Measurements from ENCODE around the gene WDR82. TPM values are rescaled to one million over a fixed set of nuclear protein-coding genes. Genes with fewer than 3 reads are reported as not detected.

Gene WDR82
- total RNA-seq (2014; rRNA removed; shearing (Covaris generic); ENCODE audit: low replicate concordance) = 27.6 and 40.0 TPM in 2 replicates

GRCh38 chr3:52278510-52279069 lies at the start of gene WDR82:
WDR82 (minus strand) TSS chr3:52278649; CDS start chr3:52278361, 288 bp downstream.
- Histone ChIP-seq H3K36me3 (peaks cover 9% of the 10 kb centered on the region), H3K9me3 (no peaks in the 10 kb centered on the region), H3K27me3 (no peaks in the 10 kb centered on the region), H3K4me3 (peak within 1 kb of the TSS; percentile 83)
- DNase-seq = peak; percentile 95

- no peaks in the 10 kb centered on the region for H3K36me3 ChIP-seq
- DNase-seq = no peak
- H3K9me3 ChIP-seq = no peaks in the 10 kb centered on the region
- no peaks in the 10 kb centered on the region for H3K27me3 ChIP-seq
- no peak overlapping the region for H3K4me3 ChIP-seq
Observed at GRCh38 chr3:52327486-52328290, 49.2 kb upstream of the WDR82 start.

- no peaks in the 10 kb centered on the region for H3K27me3 ChIP-seq
- DNase-seq = no peak
- no peaks in the 10 kb centered on the region for H3K9me3 ChIP-seq
- no peak overlapping the region for H3K4me3 ChIP-seq
- H3K36me3 ChIP-seq = no peaks in the 10 kb centered on the region
Observed at GRCh38 chr3:52326976-52327375, 48.5 kb upstream of the WDR82 start.

- Histone ChIP-seq H3K36me3 (no peaks in the 10 kb centered on the region), H3K9me3 (no peaks in the 10 kb centered on the region), H3K27me3 (no peaks in the 10 kb centered on the region), H3K4me3 (no peak overlapping the region)
- no peak for DNase-seq
Observed at GRCh38 chr3:52325686-52326085, 47.2 kb upstream of the WDR82 start.

- Histone ChIP-seq H3K4me3 (no peak overlapping the region), H3K27me3 (no peaks in the 10 kb centered on the region), H3K9me3 (no peaks in the 10 kb centered on the region), H3K36me3 (no peaks in the 10 kb centered on the region)
- DNase-seq = no peak
Observed at GRCh38 chr3:52324676-52325075, 46.2 kb upstream of the WDR82 start.

GRCh38 chr3:52323526-52324295 lies 45.3 kb upstream of the WDR82 start:
- Histone ChIP-seq H3K9me3 (no peaks in the 10 kb centered on the region), H3K4me3 (no peak overlapping the region), H3K36me3 (no peaks in the 10 kb centered on the region), H3K27me3 (no peaks in the 10 kb centered on the region)
- DNase-seq = no peak

GRCh38 chr3:52322466-52322865 lies 44.0 kb upstream of the WDR82 start:
- Histone ChIP-seq H3K27me3 (no peaks in the 10 kb centered on the region), H3K4me3 (no peak overlapping the region), H3K36me3 (no peaks in the 10 kb centered on the region), H3K9me3 (no peaks in the 10 kb centered on the region)
- no peak for DNase-seq

- no peaks in the 10 kb centered on the region for H3K9me3 ChIP-seq
- DNase-seq = no peak
- no peak overlapping the region for H3K4me3 ChIP-seq
- H3K36me3 ChIP-seq = no peaks in the 10 kb centered on the region
- H3K27me3 ChIP-seq = no peaks in the 10 kb centered on the region
Observed at GRCh38 chr3:52321481-52321880, 43.0 kb upstream of the WDR82 start.

GRCh38 chr3:52319921-52320595 lies 41.6 kb upstream of the WDR82 start:
- no peak overlapping the region for H3K4me3 ChIP-seq
- H3K36me3 ChIP-seq = no peaks in the 10 kb centered on the region
- no peaks in the 10 kb centered on the region for H3K27me3 ChIP-seq
- DNase-seq = no peak
- H3K9me3 ChIP-seq = no peaks in the 10 kb centered on the region

GRCh38 chr3:52318186-52318816 lies 39.9 kb upstream of the WDR82 start:
- DNase-seq = no peak
- no peaks in the 10 kb centered on the region for H3K36me3 ChIP-seq
- no peak overlapping the region for H3K4me3 ChIP-seq
- H3K9me3 ChIP-seq = no peaks in the 10 kb centered on the region
- no peaks in the 10 kb centered on the region for H3K27me3 ChIP-seq

- Histone ChIP-seq H3K4me3 (no peak overlapping the region), H3K27me3 (no peaks in the 10 kb centered on the region)
- DNase-seq = no peak
Observed at GRCh38 chr3:52317208-52318000, 39.0 kb upstream of the WDR82 start.

GRCh38 chr3:52315977-52316764 lies 37.7 kb upstream of the WDR82 start, which contains the start of gene DNAH1:
DNAH1 (plus strand) TSS chr3:52316319; CDS start chr3:52322443, 6,124 bp downstream.
- Histone ChIP-seq H3K27me3 (no peaks in the 10 kb centered on the region), H3K4me3 (no peak within 1 kb of the TSS), H3K9me3 (no peaks in the 10 kb centered on the region), H3K36me3 (no peaks in the 10 kb centered on the region)
- no peak for DNase-seq

More at GRCh38 chr3:52317208-52318000, 39.0 kb upstream of the WDR82 start:
- no peaks in the 10 kb centered on the region for H3K9me3 ChIP-seq
- no peaks in the 10 kb centered on the region for H3K36me3 ChIP-seq

GRCh38 chr3:52315006-52315405 lies 36.6 kb upstream of the WDR82 start:
- Histone ChIP-seq H3K36me3 (no peaks in the 10 kb centered on the region), H3K4me3 (no peak overlapping the region), H3K9me3 (no peaks in the 10 kb centered on the region), H3K27me3 (no peaks in the 10 kb centered on the region)
- no peak for DNase-seq

GRCh38 chr3:52314489-52314888 lies 36.0 kb upstream of the WDR82 start:
- Histone ChIP-seq H3K9me3 (no peaks in the 10 kb centered on the region), H3K4me3 (no peak overlapping the region), H3K27me3 (no peaks in the 10 kb centered on the region), H3K36me3 (no peaks in the 10 kb centered on the region)
- no peak for DNase-seq

- no peaks in the 10 kb centered on the region for H3K27me3 ChIP-seq
- no peak overlapping the region for H3K4me3 ChIP-seq
- peak; percentile 57 for DNase-seq
- no peaks in the 10 kb centered on the region for H3K9me3 ChIP-seq
- H3K36me3 ChIP-seq = no peaks in the 10 kb centered on the region
Observed at GRCh38 chr3:52313774-52314188, 35.3 kb upstream of the WDR82 start.

All from MG63 (cell line).